IPS DF 4.7 (cell line): Measurements from ENCODE around the gene BASP1.
"Not testable (repeated sequence)": the region's sequence is repeated elsewhere in the genome, so short reads cannot be mapped to it uniquely, and the experiment has no call there.

Experiments used
- DNase-seq: peaks from one replicate; pipeline ENCODE4 v3.0.0-alpha.2; 2013; ENCODE audit warnings: low spot score; ENCODE audit errors: extremely low read depth

The BASP1 gene

DNA sequence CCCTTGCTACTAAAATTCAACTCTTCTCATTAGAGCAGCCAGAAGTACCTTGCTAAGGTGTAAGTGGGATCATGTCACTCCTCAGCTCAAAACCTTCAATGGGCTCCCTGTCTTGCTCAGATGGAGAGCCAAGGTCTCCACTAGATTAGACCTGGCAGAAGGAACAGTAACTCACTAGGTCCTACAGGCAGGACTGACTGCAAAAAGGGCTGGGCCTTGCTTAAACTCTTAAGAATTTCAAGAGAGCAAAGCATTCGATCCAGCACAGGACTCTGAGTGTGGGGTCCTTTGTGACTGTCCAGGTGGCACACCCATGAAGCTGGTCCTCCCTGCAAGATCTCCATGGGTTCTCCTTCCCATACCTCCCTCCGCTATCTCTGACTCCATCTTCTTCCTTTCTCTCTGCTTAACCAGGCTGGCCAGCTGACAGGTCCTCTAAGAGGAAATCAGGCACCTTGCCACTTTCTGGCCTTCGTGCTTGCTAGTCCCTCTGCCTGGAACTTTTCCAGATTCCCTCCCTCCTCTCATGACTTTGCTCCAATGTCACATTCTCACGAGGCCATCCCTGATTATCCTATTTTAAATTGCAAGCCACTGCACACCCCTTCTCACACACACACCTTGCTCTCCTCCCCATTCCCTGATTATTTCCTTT is 70.2 kb downstream of the BASP1 start:
- no peak for DNase-seq

GRCh38 chr5:17288570-17288969 is 71.1 kb downstream of the BASP1 start:
- DNase-seq = no peak

DNA sequence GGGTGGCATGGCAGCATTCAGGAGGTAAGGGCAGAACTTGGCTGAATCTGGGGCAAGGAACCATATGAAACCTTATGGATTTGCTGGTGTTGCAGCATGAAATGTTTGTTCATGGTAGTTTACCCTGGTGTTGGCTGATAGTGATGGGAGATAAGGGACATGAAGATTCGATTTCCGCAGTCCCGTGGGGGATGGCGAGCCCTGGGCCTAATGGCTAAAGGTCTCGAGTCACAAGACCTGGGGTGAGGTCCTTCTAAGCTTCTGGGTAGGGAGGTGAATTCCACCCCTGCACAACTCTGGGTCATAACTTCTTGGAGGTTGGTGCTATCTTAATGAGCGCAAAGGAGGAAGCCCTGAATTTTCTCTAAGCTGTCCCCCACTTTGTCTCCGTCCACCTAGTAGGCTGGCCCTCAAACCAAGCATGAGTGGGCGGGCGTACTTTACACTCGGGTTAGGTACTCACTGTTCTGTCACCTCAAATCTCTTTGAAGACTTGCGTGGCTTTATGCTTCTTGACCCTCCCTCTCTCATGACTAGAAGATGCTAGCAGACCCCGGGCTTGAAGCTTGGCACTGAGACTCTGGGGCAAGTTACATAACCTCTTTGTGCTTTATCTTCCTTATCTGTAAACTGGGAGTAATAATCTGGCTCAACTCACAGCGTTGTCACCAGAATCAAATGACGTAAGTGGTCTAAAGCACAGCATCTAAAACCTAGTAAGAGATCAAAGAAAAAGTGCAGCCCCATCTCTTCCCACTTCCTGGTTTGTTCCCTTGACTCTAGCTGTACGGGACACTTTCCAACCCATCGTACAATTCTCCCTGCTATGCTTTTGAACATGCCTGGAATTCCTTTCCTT is 72.5 kb downstream of the BASP1 start:
- no peak for DNase-seq

- DNase-seq = no peak
These were observed 73.1 kb downstream of the BASP1 start for GRCh38 chr5:17290540-17290974.

GRCh38 chr5:17292434-17293015 is 75.1 kb downstream of the BASP1 start:
- DNase-seq = no peak

GRCh38 chr5:17294639-17295311 is 77.3 kb downstream of the BASP1 start:
- DNase-seq = no peak

DNA sequence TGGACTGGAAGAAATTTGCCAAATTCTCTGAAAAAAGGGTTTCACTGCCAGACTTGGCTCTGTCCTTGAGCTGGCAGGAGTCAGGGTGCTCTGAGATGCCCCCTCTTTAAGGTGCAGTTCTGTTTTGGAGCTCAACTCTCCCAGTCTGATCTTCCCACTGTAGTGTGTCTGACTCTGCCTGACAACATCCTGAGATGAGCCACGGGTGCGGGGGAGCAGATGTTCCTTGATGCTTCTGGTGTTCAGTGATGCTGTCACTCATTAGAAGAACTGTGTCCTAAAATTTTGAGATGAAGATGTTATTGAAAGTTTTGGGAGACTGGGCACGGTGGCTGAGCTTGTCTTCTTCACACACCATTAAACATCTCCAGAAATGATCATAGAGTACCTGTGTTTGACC is 78.2 kb downstream of the BASP1 start:
- no peak for DNase-seq

DNA sequence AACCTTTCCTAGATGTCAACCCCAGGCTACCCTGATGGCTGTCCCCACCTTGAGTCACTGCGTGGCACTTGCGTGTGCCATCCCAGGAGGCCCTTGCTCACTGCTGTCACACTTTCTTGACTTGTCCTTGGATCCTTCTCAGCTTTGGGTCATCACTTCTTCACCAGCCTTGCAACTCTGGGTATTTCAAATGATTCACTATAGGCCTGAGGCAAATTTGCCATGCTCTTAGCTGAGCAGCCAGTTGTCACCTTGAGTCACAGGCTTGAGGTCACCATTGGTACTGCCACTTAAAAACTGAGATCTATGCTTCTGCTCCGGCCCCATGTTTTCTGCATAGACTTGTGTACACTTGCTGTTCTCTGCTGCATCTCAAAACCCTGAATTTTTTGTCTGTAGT is 84.7 kb downstream of the BASP1 start:
- DNase-seq = no peak

DNA sequence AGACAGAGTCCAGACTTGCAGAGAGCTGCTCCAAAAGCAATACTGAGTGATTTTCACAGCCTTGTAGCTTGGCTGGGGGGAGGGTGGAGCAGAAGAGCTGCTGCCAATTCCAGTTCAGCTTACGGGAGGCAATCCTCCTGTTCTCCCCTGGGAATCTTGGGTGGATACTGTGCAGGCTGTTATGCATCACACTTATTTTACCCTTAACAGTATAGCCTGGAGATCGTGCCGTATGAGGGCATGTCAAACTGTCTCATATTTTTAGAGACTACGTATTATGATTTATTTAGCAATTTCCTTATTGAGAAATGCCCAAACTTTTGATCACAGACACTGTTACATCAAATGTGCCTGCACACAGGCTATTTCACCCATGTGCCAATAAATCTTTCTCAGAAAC is 85.2 kb downstream of the BASP1 start:
- no peak for DNase-seq

- DNase-seq = no peak
These were observed 86.9 kb downstream of the BASP1 start for GRCh38 chr5:17304282-17304681.

GRCh38 chr5:17305017-17305416 is 87.6 kb downstream of the BASP1 start:
- no peak for DNase-seq

DNA sequence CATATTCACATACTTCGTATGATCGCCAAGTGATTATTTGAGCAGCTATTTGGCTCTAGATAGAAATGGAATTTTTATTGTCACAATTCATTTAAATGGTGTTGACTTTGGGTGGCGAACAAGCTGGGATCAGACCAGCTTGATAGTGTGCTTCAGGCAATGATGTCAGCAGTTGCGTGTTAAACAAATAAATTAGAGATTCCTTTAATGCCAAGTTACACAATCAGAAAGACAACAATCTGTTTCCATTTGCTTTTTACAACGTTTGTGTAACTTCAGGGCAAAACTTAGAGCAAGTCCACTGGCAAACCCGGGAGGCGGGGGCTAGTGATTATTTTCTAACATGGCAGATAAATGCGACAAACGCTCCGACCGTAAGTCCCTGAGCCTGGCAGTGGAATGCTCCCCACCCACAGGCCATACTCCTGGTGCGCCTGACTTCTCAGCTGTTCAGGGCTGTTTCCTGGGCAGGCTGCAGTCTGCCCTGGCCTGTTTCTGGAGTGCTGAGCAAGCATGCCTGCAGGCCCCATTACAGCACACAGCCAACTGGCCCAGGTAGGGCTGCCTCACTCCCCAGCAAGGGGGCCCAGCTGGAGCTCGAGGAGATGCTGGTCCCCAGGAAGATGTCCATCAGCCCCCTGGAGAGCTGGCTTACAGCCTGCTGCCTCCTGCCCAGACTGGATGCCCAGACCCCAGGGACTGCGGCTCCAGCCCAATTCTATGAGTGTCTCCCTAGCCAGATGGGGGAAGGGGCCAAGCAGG is 88.7 kb downstream of the BASP1 start:
- DNase-seq = no peak

- no peak for DNase-seq
These were observed 89.3 kb downstream of the BASP1 start for GRCh38 chr5:17306726-17307091.

GRCh38 chr5:17307440-17307839 is 90.0 kb downstream of the BASP1 start:
- DNase-seq = not testable (repeated sequence)

DNA sequence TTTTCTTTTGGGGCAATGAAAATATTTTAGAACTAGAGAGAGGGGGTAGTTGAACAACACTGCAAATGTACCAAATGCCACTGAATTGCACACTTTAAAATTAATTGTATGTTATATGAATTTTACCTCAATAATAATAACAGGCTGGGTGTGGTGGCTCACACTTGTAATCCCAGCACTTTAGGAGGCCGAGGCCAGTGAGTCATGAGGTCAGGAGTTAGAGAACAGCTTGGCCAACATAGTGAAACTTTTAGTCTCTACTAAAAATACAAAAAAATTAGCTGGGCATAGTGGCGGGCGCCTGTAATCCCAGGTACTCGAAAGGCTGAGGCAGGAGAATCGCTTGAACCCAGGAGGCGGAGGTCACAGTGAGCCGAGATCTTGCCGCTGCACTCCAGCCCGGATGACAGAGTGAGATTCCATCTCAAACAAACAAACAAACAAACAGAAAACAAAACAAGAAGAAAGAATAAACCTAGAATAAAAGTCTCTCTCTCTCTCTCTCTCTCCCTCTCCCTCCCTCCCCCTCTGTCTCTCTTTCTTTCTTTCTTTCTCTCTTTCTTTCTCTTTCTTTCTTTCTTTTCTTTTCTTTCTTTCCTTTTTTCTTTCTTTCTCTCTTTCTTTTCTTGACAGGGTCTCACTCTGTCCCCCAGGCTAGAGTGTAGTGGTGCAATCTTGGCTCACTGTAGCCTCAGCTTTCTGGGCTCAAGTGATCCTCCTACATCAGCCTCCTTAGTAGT is 91.1 kb downstream of the BASP1 start:
- DNase-seq = no peak

DNA sequence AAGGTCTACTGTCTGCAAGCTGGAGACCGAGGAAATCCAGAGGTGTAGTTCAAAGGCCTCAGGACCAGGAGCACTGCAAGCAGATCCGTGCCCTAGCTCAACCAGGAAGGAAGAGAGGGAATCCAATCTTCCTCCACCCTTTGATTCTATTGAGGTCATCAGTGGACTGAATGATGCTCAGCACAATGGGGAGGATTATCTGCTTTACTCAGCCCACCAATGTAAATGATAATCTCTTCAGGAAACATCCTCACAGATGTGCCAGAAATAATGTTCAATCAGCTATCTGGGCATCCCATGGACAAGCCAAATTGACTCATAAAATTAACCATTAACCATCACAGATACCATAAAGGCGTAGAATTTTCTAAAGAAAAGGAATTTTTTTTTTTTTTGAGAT is 92.0 kb downstream of the BASP1 start:
- DNase-seq = no peak

GRCh38 chr5:17310502-17310901 is 93.1 kb downstream of the BASP1 start:
- DNase-seq = not testable (repeated sequence)

DNA sequence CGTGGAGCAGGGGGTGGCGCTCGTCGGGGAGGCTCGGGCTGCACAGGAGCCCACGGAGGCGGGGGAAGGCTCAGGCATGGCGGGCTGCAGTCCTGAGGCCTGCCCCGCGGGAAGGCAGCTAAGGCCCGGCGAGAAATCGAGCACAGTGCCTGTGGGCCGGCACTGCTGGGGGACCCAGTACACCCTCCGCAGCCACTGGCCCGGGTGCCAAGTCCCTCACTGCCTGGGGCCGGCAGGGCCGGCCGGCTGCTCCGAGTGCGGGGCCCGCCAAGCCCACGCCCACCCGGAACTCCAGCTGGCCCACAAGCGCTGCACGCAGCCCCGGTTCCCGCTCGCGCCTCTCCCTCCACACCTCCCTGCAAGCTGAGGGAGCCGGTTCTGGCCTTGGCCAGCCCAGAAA is 94.4 kb downstream of the BASP1 start:
- DNase-seq = not testable (repeated sequence)

DNA sequence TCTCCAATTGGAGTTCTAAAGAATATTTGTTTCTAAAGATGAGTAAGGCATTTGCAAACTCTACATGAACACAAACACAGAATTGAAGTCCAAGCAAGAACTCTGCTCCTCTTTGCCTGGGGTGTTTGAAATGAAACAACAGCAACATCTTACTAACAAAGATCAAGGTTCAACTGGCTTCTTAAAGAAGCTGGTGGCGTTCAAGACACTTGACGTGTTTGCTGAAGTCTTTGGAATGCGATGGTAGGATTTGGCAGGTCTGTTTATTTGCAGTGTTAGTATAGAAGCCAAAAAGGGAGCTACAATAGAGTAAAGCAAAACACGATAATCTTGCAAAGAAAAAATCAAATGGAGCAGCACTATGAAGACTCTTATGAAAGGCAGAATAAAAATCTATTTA is 94.9 kb downstream of the BASP1 start:
- DNase-seq = no peak

GRCh38 chr5:17314907-17315471 is 97.6 kb downstream of the BASP1 start:
- DNase-seq = no peak
